Stimulated activated CD8-positive, alpha-beta memory T cell treated with anti-CD3 and anti-CD28 coated beads, Interleukin-15, amount 100 ng/mL, for 24 hours (primary cell): ENCODE data around the gene CDH9.

Experiments used
- DNase-seq: peaks from one replicate; pipeline ENCODE4 v3.0.0-alpha.2; 2020; ENCODE audit warnings: low read depth

CDH9 gene, protein sequence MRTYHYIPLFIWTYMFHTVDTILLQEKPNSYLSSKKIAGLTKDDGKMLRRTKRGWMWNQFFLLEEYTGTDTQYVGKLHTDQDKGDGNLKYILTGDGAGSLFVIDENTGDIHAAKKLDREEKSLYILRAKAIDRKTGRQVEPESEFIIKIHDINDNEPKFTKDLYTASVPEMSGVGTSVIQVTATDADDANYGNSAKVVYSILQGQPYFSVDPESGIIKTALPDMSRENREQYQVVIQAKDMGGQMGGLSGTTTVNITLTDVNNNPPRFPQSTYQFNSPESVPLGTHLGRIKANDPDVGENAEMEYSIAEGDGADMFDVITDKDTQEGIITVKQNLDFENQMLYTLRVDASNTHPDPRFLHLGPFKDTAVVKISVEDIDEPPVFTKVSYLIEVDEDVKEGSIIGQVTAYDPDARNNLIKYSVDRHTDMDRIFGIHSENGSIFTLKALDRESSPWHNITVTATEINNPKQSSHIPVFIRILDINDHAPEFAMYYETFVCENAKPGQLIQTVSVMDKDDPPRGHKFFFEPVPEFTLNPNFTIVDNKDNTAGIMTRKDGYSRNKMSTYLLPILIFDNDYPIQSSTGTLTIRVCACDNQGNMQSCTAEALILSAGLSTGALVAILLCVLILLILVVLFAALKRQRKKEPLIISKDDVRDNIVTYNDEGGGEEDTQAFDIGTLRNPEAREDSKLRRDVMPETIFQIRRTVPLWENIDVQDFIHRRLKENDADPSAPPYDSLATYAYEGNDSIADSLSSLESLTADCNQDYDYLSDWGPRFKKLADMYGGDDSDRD

DNA sequence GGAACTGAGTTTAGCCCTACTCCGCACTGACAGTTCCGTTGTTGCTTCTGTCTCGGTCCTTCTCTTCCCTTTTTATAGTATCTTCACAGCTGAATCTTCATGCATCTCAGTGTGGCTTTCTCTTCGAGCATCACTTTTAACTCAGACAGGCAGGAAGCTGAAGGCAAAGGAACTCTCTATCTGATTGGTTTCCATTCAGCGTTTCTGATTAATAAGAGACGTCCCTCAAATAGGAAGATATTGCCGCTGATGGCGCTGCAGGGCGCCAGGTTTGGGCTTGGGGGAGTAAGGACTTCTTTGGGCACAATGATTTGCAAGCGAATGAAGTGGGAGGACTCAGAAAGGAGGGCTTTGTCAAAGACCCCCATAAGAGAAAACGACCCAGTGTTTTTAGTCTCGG lies at the start of gene CDH9:
TSS of gene CDH9 (minus strand) at position 111 of the 400 bp plus-strand sequence. CDS start 50,253 bp downstream, outside the sequence.
- DNase-seq, result no peak

DNA sequence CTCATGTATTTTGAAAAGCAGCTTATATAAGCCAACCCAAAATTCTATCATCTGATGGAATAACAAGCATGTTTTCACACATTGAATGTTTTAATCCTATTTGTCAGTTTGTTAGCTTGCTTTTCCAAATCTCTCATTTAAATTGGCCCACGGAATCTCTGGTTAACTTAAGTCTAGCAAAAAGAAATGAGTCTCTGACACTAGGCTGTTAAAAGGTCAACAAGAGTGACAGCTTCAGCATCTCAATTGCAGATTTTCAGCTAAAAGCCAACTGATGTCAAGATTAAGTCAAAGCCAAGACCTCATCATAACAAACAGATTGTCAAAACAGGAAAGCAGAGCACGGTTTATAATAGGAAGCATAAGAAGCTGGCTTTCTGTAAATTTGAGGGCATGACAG lies 49.4 kb upstream of the CDH9 start:
- no peak for DNase-seq

DNA sequence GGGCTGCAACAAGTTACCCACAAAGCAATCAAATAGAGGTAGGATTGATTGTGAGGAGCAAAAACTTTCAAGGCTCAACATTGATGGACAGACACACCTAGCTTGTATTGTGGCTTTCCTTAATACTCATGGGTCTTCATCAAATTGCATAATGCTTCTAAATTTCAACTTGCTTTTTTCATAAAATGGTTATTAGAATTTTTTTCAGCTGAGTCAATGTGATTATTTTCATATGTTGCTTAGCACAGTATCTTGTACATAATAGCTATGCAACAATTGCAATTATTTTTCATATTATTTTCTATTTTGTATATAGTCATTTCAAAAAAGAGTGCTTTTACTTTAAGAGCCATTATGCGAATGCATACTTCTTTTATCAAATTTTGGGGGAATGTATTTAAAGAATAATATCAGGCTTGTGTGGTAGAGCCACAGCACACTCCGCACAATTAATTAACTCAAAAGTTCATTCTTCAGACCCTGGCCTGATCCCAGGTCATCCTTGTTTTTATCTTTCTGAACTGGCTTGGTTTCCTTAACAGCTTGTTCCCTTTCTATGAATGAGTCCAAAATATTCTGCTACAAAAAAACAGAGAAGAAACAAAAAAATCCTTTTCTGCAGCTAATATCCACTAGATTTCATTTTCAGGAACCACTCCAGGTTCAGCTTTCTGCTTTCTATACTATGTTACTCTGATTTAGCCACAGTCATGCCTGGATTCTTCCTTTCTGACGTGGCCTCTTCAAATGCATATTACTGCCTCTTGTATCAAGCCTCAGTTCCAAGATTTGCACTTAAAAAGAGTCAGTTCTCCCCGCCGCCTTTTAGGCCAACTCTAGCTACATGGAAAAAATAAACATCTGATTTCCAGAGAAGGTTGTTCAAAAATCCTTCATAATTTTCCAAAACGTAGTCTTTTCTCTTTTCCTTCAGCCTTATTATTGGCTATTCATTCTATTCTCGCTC lies 45.3 kb upstream of the CDH9 start:
- no peak for DNase-seq

DNA sequence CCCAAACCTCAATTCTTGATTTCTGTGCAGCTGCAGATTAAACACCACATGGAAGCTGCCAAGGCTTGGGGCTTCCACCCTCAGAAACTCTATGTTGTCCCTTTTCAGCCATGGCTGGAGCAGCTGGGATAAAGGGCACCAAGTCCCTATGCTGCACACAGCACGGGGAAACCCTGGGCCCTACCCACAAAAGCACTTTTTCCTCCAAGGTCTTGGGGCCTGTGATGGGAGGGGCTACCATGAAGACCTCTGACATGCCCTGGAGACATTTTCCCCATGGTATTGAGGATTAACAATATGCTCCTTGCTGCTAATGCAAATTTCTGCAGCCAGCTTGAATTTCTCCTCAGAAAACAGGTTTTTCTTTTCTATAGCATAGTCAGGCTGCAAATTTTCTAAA lies 41.8 kb upstream of the CDH9 start:
- no peak for DNase-seq

DNA sequence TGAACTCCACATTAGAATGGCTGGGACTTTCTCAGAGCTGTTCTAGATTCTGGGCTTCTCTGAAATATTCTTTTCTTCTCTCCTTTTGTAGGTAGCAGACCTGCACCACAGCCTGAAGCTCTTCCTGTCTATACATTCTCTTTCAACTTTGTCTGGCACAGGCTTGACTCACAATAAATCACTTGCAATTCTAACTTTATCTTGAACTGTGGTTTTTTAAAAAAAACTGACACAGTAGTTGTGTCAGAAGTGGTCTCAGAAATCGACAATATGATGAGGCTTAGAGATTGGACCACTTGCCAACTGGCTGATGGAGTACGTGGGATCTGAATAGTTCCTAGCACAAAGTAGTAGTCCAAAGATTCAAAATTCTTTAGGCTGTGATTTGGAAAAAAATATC lies 24.1 kb upstream of the CDH9 start:
- no peak for DNase-seq

DNA sequence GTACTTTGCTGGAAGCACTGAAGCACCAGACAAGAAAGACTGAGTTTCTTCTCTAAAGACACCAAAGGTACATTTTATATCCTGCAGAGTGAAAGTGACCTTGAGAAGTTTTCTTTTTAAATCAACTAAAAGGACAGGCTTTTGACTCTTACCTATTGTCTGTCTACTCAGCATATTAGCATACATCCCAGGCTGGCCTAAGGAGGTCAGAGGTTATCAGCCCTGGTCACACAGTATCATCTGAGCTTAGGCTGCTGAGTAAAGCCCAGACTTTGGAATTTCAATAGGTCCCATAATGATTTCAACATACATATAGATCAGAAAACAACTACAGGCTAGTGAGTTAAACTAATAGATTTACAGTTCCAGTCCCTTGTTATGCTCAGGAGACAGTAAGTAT lies 10.1 kb upstream of the CDH9 start:
- DNase-seq, result no peak

DNA sequence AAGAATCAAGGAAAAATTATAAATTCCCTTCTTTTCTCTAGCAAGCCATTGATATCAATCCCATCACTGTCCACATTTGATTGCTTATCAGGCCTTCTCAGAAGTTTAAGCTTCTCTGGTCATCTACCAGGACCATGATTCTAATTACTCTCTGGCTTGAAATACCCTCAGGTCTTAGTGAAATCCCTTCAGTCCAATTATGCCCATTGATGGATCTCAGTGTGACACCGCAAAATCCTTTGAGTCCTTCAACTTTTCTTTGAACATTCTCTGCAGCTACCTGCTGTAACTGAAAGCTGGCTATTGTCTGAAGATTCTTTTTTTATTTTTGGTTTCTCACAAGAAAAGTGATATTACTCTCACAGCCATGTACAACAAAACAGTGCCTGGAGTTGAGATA lies 3.0 kb upstream of the CDH9 start:
- DNase-seq, result no peak

DNA sequence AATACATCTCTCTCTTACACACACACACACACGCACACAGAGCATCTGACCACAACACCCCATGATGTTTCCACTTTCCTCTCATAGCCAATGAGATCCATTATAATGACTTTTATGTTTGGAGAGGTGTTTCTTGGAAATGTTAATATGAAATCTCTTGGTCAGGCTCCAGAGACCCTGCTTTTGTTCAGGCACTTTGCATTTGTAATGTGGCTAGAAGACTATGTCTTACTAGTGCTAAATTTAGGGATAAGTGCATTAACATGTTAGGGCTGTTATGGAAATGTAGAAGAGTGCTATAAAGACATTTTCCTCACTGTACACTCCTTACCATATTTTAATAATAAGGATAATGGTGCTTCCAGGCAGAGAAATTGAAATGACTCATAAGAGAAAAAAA lies 3.8 kb downstream of the CDH9 start:
- no peak for DNase-seq

DNA sequence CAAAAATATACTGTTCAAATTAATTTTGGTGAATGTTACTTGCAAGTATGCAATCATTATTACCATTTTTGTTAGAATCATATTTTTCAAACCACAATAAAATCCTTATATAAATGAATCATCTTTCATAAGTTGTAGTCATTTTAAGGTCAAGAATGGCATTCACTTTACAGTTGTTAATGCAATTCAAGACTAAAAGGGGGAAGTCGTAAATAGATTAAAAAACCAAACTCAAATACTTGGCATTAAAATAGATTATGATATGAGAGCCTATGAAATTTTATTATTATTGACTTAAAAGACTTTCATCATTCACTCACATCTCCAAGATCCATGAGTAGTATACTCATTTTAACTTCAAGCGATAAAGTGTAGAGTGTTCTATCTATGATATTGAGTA lies 11.6 kb downstream of the CDH9 start:
- DNase-seq, result no peak

DNA sequence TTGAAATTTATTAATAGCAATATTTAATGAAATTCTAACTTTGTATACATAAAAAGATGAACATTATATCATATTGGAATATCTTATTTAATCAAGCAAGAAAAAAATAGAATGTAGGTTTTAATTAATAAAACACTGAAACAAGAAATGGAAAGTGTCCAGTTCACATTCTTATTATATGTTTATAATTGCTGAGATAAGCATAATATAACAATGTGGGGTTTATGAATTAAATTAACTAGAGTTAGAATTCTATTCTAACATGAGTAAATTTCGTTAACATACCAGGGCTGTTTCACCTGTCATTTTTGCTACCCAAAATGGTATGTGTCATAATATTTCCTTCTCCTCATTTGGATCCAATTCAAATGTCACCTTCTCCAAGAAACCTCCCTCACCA lies 12.3 kb downstream of the CDH9 start:
- no peak for DNase-seq

DNA sequence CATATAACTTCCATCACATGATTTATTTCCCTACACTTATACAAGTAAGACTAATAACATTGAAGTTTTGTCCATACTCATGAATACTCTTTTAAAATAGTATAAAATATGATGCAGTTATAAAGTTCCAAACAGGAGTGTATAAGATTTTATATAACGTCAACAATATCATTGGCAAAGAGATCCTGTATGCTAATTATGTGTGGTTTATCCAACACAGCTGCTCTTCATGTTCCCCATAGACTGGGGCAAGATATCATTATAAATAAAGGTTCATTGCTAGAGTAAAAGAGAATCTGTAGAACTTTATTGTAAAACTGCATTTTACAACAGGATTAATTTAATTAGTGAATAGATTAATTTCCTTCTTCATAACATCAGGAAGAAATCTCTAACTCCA lies 16.9 kb downstream of the CDH9 start:
- no peak for DNase-seq

DNA sequence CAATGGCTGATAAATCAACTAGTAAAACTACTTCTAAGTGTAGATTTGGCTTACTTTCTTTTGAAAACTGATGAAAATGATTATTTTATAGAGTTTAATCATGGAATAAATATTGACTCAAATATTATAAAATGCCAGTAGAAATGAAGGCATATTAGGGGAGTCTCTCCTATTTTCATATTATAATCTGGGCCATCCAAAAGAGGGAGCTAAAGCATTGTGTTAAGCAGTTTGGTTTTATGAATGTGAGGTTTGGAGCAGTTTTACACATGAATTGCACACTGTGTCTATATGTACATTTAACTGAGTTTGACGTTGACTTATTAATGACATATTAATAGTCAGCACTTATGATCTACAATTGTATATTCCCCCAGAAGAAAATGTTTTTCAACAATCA lies 17.4 kb downstream of the CDH9 start:
- DNase-seq, result no peak

DNA sequence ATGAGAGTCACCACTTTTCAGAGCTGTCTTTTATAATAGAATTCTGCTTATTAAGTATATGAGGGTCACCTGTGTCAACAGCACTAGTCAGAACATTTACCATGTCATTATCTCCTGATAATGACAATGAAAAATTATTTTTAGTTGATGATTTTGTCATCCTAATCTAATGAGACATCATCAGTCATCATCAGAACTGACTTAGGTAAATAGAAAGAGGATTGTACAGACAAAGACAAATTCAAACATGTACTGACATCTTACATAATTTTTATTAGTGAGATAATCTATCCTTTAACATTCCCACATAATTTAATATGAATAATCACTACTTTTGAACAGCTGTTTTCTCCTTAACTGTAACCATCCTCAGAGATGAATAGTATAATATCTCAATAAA lies 22.6 kb downstream of the CDH9 start:
- no peak for DNase-seq

DNA sequence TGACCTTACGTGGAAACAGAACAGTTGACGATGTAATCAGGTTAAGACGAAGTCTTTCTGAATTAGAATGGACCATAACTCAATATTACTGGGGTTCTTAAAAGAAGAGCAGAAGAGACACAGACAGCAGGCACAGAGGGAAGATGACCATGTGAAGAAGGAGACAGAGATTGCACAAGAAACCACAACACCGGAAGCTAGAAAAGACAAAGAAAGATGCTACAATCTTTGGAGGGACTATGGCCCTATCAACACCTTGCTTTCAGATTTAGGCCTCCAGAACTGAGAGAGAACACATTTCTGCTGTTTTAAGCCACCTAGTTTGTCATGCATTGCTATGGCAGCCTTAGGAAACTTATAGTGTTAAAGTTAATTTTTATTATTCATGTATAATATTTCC lies 27.1 kb downstream of the CDH9 start:
- no peak for DNase-seq

DNA sequence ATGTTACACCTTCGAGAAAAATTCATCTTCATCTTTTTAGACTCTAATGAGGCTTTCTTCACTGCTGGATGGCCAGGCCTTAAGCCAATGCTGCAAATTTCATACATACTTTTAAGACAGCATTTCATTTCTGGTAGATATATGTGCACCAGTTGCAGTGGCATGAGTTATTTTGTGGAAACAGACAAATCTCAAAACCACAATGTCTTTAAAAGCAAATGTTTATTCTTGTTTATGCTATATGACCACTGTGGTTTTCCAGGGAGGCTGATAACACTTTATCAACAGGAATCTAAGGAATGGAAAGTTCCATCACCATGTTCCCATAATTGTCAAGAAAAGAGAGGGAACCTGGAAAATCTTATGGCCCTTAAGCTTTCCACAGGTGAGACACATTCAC lies 27.7 kb downstream of the CDH9 start:
- DNase-seq, result no peak

DNA sequence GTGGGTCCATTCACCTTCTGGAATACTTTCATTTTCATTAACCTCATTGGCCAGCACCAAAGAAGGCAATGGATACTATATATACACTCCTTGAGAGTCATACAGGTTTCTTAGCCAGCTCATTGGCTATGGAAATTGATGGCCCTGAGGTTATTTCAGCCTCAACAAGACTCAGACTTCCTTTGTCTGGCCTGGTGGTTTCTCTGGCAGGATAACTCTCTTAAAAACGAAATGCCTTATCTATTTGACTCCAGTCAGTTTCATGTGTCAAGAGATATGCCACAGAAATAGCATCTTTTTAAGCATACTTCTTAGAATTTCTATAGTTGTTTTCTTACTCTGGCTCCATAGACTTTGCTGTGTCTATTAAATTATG lies 28.9 kb downstream of the CDH9 start:
- no peak for DNase-seq

DNA sequence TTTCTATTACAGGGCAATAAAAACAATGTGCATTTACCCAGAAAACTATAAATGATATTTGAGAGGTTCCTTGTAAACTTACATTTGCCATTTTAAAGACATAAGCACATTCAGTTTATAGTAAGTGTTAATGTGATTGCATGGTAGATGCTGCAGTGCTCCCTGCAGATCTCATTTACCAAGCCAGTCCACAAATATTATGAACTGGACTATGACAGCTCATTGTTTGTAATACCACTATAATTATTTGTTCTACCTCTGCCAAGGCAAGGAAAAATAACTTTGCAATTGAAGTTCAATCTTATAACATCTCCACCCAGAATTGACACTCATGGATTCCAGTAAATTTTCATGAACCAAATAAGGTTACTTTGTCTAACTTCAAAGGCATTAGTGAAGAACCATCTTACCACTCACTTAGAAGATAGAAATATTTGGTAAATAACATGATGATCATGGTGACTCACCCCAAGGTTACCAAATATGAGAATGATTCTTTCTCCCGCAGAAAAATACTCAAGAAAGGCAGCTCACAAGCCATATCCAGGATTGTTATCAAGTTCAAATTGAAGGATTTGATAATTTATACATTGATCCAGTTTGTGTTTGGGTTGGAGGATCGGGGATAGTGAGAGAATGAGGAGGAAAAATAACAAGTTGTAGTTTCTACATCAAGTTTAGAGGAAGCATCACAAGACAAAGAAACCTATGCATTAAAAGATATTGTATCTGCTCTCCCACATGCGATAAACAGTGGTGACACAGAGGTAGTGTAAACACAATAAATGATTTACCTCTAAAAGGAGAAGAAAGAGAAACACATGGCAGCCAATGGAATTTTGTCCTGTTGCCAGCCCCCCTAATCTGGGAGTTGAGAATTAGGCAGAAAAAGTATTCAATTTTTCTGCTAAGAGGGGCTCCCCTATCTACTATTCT lies 29.5 kb downstream of the CDH9 start:
- DNase-seq, result no peak

DNA sequence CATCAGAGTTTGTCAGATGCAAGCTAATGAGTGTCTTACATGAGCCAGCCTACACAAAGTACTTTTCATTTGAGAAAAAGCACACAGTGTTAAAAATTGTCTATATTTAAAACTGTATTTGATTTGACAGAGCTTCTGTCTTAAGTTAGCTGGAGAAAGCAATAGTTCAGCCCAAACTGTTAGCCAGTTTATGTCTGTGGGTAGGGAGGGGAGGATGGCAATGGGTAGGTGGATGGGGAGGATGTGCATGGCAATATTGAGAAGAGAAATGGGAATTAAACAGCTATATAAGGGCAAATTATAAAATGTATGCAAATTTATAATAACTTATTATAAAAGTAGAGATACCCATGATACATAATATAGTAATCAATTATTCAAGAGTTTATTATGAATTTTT lies 31.3 kb downstream of the CDH9 start:
- DNase-seq, result no peak

DNA sequence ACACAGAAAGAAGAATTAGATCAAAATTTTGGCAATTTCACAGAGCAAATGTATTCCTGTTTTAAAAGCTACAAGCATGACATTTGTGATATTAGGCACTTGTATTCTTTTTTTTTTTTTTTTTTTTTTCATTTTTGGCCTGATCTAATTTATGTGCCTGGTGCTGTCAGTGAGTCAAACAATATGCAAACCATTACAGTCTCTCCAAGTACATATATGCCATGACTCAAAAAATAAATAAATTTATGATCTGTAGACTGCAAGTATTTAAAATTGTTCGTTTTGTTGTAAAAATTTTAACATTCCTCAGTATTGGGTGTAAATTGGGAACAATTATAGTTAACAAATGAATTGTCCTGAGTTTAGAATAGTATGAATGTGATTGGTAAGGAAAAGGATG lies 51.4 kb downstream of the CDH9 start:
- no peak for DNase-seq

DNA sequence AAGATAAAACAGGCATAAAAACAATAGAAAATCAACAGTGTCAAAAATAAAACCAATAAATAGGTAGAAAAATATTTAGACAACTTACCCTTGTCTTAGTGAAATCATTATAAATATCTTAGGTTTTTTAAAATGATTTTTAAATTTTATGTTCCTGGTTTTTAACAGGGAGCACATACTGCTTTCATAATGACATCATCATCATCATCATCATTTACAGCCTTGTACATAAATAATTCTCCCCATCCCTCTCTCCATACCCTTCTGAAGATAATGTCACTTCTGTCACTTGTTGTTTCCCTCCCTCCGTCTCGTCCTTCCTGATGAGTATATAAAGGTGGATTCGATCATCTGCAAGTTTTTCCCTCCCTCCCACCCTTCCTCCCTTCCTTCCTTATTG lies 56.6 kb downstream of the CDH9 start:
- DNase-seq, result no peak

DNA sequence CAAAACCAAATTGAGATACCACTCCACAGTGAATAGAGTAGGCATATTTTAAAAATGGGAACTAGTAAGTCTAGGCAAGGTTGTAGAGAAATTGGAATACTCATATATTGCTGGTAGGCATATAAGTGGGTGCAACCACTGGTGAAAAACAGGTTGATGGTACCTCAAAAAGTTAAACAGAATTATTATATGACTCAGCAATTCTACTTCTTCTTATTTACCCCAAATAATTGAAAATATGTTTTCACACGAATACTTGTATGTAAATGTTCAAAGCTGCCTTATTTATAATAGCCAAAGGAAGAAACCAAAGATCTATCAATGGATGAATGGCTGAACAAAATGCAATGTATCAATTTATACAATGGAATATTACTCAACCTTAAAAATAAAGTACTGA lies 79.1 kb downstream of the CDH9 start:
- DNase-seq, result no peak
